ENCODE results near the gene MTCL3.

DNA sequence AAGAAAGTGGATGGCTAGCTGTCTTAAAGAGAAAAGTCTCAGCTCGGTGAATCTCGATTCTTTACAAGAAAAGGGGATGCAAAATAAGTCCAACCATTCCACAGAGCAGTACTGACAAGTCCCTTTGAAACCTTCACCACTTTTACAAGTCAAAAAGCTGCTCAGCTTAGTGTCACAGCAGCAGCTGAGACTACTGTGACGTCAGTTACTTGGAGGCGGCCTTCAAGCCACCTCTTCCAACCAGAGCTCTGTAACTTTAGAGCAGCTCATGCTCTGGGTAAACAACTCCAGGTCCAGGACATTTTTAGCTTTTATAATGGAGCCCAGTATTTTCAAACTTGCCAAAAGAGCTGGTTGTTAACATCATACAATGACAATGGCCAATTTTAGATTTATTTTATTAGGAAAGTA is 59.9 kb downstream of the MTCL3 start, which contains the start of gene KIAA0408:
- TF ChIP-seq, protein P1, sequence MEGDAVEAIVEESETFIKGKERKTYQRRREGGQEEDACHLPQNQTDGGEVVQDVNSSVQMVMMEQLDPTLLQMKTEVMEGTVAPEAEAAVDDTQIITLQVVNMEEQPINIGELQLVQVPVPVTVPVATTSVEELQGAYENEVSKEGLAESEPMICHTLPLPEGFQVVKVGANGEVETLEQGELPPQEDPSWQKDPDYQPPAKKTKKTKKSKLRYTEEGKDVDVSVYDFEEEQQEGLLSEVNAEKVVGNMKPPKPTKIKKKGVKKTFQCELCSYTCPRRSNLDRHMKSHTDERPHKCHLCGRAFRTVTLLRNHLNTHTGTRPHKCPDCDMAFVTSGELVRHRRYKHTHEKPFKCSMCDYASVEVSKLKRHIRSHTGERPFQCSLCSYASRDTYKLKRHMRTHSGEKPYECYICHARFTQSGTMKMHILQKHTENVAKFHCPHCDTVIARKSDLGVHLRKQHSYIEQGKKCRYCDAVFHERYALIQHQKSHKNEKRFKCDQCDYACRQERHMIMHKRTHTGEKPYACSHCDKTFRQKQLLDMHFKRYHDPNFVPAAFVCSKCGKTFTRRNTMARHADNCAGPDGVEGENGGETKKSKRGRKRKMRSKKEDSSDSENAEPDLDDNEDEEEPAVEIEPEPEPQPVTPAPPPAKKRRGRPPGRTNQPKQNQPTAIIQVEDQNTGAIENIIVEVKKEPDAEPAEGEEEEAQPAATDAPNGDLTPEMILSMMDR (conservative IDR thresholded peaks at IDR 0.05 in 1 of 2, IDR thresholded peaks at IDR 0.05 in 1 of 2; ENCODE audit: low read depth in 1 of 2, low read length in 2 of 2), result no peak
- no peak for TF ChIP-seq EZH2 (IDR thresholded peaks at IDR 0.05; ENCODE audit: low read length, missing control alignments)

All from fibroblast of lung (primary cell).